Fibroblast of mammary gland (primary cell): Measurements from ENCODE around the gene ICAM2.

Source experiments
- DNase-seq: peaks from one replicate; pipeline ENCODE4 v3.0.0-alpha.2; 2010; ENCODE audit warnings: low read depth
- H3K4me3 ChIP-seq: 2 replicates; pipeline ENCODE4 v1.5.1; 2011; ENCODE audit warnings: low read depth, mild to moderate bottlenecking, low read length, moderate library complexity; ENCODE audit not compliant: control insufficient read depth
- CTCF ChIP-seq: conservative IDR thresholded peaks from 2 replicates; pipeline ENCODE4 v1.5.1; 2011; ENCODE audit warnings: low read depth, low read length, inconsistent platforms; ENCODE audit not compliant: control insufficient read depth, insufficient read depth

ICAM2 gene

DNA sequence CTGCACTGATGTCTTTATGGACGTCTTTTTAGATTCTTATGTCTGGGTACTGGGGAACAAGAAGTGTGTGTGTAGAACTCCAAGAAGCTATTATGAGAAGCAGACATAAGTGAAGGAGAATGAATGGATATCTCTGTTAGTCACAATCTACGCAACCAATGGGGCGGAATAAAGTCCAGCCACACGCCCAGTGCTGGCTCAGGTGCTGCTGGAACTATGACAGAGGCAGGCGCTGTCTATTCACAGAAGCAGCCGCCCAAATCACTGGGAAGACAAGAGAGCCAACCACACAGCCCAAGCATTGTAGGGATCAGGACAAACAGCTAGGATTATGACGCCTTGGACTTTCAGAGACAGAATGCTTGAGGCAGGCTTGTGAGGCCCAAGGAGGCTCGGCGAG, 43.9 kb upstream of the ICAM2 start:
- no peak overlapping the region for H3K4me3 ChIP-seq
- DNase-seq: no peak
- TF ChIP-seq CTCF: no peak

DNA sequence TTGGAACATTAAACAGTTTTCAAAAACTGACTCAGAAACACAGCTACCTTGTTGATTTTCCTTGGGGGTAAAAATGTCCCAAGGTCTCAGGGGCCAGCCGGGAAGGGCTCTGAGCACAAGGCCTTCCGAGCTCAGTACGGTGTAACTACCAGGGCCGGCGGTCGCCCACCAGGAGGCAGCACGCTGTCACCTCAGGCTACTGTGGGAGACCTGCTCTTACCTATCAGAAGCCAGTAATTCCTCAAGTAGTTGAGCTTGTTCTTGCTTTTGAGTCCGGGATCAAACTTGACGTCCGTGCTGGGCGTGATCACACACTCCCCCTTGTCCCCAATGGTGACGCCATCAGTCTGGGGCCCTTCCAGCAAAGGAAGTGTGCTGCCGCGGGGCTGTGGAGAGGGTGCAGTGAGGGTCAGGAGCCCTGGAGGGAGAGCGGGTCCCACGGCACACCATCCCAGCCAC, 43.4 kb upstream of the ICAM2 start:
- no peak overlapping the region for H3K4me3 ChIP-seq
- peak; percentile 33 for DNase-seq
- TF ChIP-seq CTCF: peak; percentile 43

- DNase-seq: no peak
- TF ChIP-seq CTCF: no peak
Measured at GRCh38 chr17:64063088-64063487, 42.7 kb upstream of the ICAM2 start.

DNA sequence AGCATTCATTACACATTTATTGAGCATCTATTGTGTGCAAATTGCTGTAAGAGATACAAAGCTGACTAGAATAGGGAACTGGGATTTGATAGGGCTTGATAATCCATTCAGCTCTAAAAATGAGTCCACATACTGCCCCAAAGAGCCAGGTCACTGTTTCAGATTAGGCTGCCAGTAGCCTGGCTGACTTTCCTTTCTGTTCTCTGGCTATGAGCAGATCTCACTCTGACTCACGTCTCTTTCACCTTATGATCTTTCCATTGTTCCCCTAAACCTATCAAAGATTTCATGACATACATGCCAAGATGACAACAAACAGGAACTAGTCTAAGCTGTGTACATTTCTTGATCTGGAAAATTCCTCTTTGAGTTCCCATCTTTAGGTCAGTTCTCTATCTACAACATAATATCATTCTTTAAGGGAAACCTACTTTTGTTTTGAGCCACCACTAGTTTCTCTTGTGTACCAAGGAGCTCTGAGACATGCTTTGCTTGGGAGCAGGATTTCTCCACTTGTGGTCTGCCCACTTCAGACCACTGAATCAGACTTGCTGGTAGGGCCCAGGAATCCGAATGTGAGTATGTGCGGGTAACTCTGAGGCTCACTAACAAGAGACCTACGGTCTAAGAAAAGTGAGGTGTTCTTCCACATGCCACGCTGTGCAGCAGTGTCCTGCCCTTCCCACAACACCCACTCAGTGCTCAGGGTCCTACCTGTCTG, 40.9 kb upstream of the ICAM2 start:
- H3K4me3 ChIP-seq: no peak overlapping the region
- DNase-seq: peak; percentile 34
- no peak for TF ChIP-seq CTCF

More at GRCh38 chr17:64063088-64063487, 42.7 kb upstream of the ICAM2 start:
- H3K4me3 ChIP-seq: no peak overlapping the region

DNA sequence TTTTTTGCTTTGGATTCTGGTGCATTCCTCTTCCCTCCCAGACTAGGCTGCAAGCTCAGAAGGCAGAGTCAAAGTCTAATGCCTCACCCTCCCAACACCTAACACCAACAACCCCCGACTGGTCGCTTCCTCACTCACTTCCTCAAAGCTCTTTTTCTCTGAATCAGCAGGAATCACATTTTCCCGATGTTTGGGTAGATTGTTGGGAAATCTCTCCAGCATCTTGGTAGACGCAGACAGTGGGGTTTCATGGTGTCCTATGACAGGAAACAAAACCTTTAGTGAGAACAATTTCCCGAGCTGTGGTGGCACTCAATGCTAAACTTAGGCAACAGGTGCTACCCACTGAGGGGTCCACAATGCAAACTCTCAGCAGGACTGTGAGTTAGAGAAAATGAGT, 39.9 kb upstream of the ICAM2 start:
- no peak overlapping the region for H3K4me3 ChIP-seq
- TF ChIP-seq CTCF: no peak
- DNase-seq: no peak

DNA sequence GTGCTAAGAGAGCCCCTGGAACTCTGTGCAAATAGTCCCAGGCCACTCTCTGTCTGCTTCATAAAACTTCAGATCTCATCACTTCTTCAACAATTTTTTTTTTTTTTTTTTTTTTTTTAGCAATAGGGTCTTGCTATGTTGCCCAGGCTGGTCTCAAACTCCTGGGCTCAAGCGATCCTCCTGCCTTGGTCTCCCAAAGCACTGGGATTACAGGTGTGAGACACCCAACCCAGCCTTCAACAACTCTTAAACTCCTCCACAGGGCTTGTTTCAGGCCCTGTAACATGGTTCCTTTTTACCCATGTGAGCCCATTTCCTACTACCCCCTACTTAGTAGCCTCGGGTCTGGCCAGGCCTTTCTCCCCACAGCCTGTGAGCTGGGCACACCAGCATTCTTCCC, 39.3 kb upstream of the ICAM2 start:
- no peak overlapping the region for H3K4me3 ChIP-seq
- TF ChIP-seq CTCF: no peak
- DNase-seq: no peak
